ENCODE measurements around the gene UBE2L3. TPM values are rescaled to one million over a fixed set of nuclear protein-coding genes. Genes with fewer than 3 reads are reported as not detected.

Gene UBE2L3
- total and polyA plus RNA-seq, 2 of the 8 experiments (the other 6 are each of a cell fraction or from before 2014, with no cell fraction given) = 63.5 to 90.0 TPM

- no peak overlapping the region for H3K4me3 ChIP-seq (ENCODE audit: extremely low read depth in 1 of 4, insufficient read depth in 2 of 4, low read depth in 3 of 4, low read length in 4 of 4)
- H3K23ac ChIP-seq (ENCODE audit: insufficient read length) = no peak overlapping the region
- H3K4ac ChIP-seq (replicated peaks; ENCODE audit: insufficient read length, low read depth, low read length) = no peak overlapping the region
- H4K91ac ChIP-seq (replicated peaks; ENCODE audit: insufficient read length, low read length) = no peak overlapping the region
- H2BK5ac ChIP-seq (ENCODE audit: low read depth, low read length) = no peak overlapping the region
- ChIA-PET POLR2A (ENCODE audit: partially characterized antibody) (interaction anchor here (1.2 to 10.2 kb wide), 3 partner anchors 9 to 22 kb away, joined by 3 to 74 read pairs (median 5); partner anchors contain the start of gene SDF2L1), CTCF (ENCODE audit: partially characterized antibody) (interaction anchor here (1.3 to 24.1 kb wide), 3 partner anchors 7 to 40 kb away, joined by 3 to 499 read pairs (median 499); partner anchors contain the start of genes CCDC116, SDF2L1 and YDJC)
- H3K9me3 ChIP-seq (ENCODE audit: insufficient read depth in 2 of 2, low read depth in 1 of 2, low read length in 1 of 2) = no peaks in the 10 kb centered on the region; a peak in 1 of 4 replicates
- no peaks in the 10 kb centered on the region; the same call in 1 of the 2 replicates for H3K23me2 ChIP-seq (ENCODE audit: low read depth, low read length)
- H3K36me3 ChIP-seq (ENCODE audit: control insufficient read depth in 2 of 4, insufficient read depth in 4 of 4, low read length in 3 of 4) = no peaks in the 10 kb centered on the region
- TF ChIP-seq BCL11A (IDR thresholded peaks at IDR 0.05; ENCODE audit: low read depth in 2 of 2, low read length in 2 of 2) = no peak
- no peak for TF ChIP-seq BRCA1 (IDR thresholded peaks at IDR 0.05; ENCODE audit: low read depth, low read length)
- TF ChIP-seq ASH2L (IDR thresholded peaks at IDR 0.05; ENCODE audit: low read length) = no peak
- no peak overlapping the region for H2BK120ac ChIP-seq (replicated peaks; ENCODE audit: low read depth, low read length)
- no peak for FAIRE-seq
- no peaks in the 10 kb centered on the region for H3K79me1 ChIP-seq (ENCODE audit: low read depth, low read length)
- H4K8ac ChIP-seq (ENCODE audit: extremely low read depth, insufficient read depth, low read length) = no peak overlapping the region
- no peak overlapping the region for H2BK12ac ChIP-seq (ENCODE audit: low read depth, low read length)
- H3K14ac ChIP-seq (ENCODE audit: insufficient read length) = no peak overlapping the region
- no peak overlapping the region for H3K9ac ChIP-seq (replicated peaks in 1 of 4; ENCODE audit: extremely low read depth in 1 of 4, low read depth in 3 of 4, low read length in 3 of 4)
- no peak overlapping the region for H2BK20ac ChIP-seq (ENCODE audit: low read length)
- no peak overlapping the region for H2BK15ac ChIP-seq (ENCODE audit: low read length)
- no peak overlapping the region for H2AFZ ChIP-seq (ENCODE audit: low read length)
- H3K27ac ChIP-seq (ENCODE audit: low read depth, low read length) = no peak overlapping the region
- H4K20me1 ChIP-seq (replicated peaks in 1 of 2; ENCODE audit: control insufficient read depth in 1 of 2, insufficient read depth in 2 of 2, low read length in 2 of 2) = peaks cover 0 to 5% of the 10 kb centered on the region in 2 experiments
- no peak overlapping the region for H2AK5ac ChIP-seq (ENCODE audit: low read depth, low read length)
- no peak overlapping the region for H3K56ac ChIP-seq (replicated peaks; ENCODE audit: insufficient read length, low read depth, low read length)
- 88% methylated on average over 16 of the region's 16 CpGs; no CpG with 5 or more reads in 1 of the 2 experiments for WGBS, 2 experiments (ENCODE audit: extremely low coverage in 1 of 2, insufficient coverage in 1 of 2, insufficient read length in 1 of 2, insufficient replicate concordance in 2 of 2, low coverage in 1 of 2, low lambda C conversion rate in 2 of 2, missing lambda C conversion rate in 1 of 2)
- peaks cover 0 to under 1% (median under 1%) of the 10 kb centered on the region in 4 experiments; a peak in 2 of 7 replicates for H3K4me1 ChIP-seq (replicated peaks in 1 of 4; ENCODE audit: control insufficient read depth in 3 of 4, insufficient read depth in 4 of 4, low read length in 3 of 4)
- H3K27me3 ChIP-seq (replicated peaks in 1 of 4; ENCODE audit: control insufficient read depth in 3 of 4, extremely low read depth in 1 of 4, insufficient read depth in 3 of 4, low read length in 3 of 4) = no peaks in the 10 kb centered on the region; a peak in 2 of 7 replicates
- H3K18ac ChIP-seq (ENCODE audit: extremely low read depth, low read length) = no peak overlapping the region
- DNase-seq (ENCODE audit: low read depth in 1 of 2, low spot score in 2 of 2) = no peak
- H3K4me2 ChIP-seq (ENCODE audit: insufficient read depth in 1 of 2, low read depth in 2 of 2, low read length in 2 of 2) = no peak overlapping the region
- no peaks in the 10 kb centered on the region for H3K79me2 ChIP-seq (ENCODE audit: control insufficient read depth in 1 of 2, insufficient read depth in 2 of 2, low read length in 2 of 2)
- no peak overlapping the region for H4K5ac ChIP-seq (ENCODE audit: insufficient read length, low read depth, low read length)
Observed at GRCh38 chr22:21634081-21634480, 66.6 kb downstream of the UBE2L3 start.
